ENCODE measurements around the gene IL13. TPM values are rescaled to one million over a fixed set of nuclear protein-coding genes. Genes with fewer than 3 reads are reported as not detected.

Gene IL13
- total and polyA plus RNA-seq, 10 of the 15 experiments (the other 5 are each of a cell fraction or from before 2014, with no cell fraction given): 0.06 to 0.40 (median 0.11) TPM; not detected in 6

GRCh38 chr5:132661231-132662003 lies 3.4 kb downstream of the IL13 start (continued):
- TF ChIP-seq, protein P1, sequence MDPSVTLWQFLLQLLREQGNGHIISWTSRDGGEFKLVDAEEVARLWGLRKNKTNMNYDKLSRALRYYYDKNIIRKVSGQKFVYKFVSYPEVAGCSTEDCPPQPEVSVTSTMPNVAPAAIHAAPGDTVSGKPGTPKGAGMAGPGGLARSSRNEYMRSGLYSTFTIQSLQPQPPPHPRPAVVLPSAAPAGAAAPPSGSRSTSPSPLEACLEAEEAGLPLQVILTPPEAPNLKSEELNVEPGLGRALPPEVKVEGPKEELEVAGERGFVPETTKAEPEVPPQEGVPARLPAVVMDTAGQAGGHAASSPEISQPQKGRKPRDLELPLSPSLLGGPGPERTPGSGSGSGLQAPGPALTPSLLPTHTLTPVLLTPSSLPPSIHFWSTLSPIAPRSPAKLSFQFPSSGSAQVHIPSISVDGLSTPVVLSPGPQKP (IDR thresholded peaks at IDR 0.05; ENCODE audit: low read depth, low read length): no peak
- TF ChIP-seq PKNOX1 (IDR thresholded peaks at IDR 0.05): peak; percentile 43; the same call in 1 of the 2 replicates
- peak; percentile 91 for TF ChIP-seq SKIL (IDR thresholded peaks at IDR 0.05; ENCODE audit: low read depth, poor library complexity, severe bottlenecking)
- TF ChIP-seq RBBP5 (conservative IDR thresholded peaks at IDR 0.05): no peak
- TF ChIP-seq SPI1 (IDR thresholded peaks at IDR 0.05; ENCODE audit: borderline replicate concordance, insufficient read depth, low read depth, low read length): peak; percentile 86
- TF ChIP-seq EED (IDR thresholded peaks at IDR 0.05; ENCODE audit: low read depth): peak; percentile 76
- TF ChIP-seq ZNF207 (IDR thresholded peaks at IDR 0.05; ENCODE audit: borderline replicate concordance): no peak; the same call in 1 of the 2 replicates
- TF ChIP-seq RAD51 (IDR thresholded peaks at IDR 0.05): 0 out of 2 replicates have a peak, but pooled peaks have one; percentile 21
- TF ChIP-seq RAD21 (IDR thresholded peaks at IDR 0.05; ENCODE audit: insufficient read depth, low read depth, low read length): peak; percentile 49
- TF ChIP-seq ZNF384 (IDR thresholded peaks at IDR 0.05; ENCODE audit: borderline replicate concordance, low read depth, low read length): no peak
- TF ChIP-seq NR2C1 (IDR thresholded peaks at IDR 0.05): peak; percentile 60; the same call in 1 of the 2 replicates
- peak; percentile 82 for TF ChIP-seq HDGF (IDR thresholded peaks at IDR 0.05)
- TF ChIP-seq CBX5 (IDR thresholded peaks at IDR 0.05; ENCODE audit: low read depth): no peak
- TF ChIP-seq POU2F2 (IDR thresholded peaks at IDR 0.05; ENCODE audit: borderline replicate concordance, low read depth, low read length): 0 out of 3 replicates have a peak, but pooled peaks have one; percentile 30

Data from GM12878 (cell line).